Stimulated activated CD4-positive, alpha-beta T cell treated with anti-CD3 and anti-CD28 coated beads, Interleukin-12 subunit alpha, Interleukin-12 subunit beta, amount 100 ng/mL, for 4 hours (primary cell): ENCODE measurements around the gene HORMAD2.
"Not testable (repeated sequence)": the region's sequence is repeated elsewhere in the genome, so short reads cannot be mapped to it uniquely, and the experiment has no call there.

Source experiments
- DNase-seq: peaks from one replicate; pipeline ENCODE4 v3.0.0-alpha.2; 2020

Gene HORMAD2

DNA sequence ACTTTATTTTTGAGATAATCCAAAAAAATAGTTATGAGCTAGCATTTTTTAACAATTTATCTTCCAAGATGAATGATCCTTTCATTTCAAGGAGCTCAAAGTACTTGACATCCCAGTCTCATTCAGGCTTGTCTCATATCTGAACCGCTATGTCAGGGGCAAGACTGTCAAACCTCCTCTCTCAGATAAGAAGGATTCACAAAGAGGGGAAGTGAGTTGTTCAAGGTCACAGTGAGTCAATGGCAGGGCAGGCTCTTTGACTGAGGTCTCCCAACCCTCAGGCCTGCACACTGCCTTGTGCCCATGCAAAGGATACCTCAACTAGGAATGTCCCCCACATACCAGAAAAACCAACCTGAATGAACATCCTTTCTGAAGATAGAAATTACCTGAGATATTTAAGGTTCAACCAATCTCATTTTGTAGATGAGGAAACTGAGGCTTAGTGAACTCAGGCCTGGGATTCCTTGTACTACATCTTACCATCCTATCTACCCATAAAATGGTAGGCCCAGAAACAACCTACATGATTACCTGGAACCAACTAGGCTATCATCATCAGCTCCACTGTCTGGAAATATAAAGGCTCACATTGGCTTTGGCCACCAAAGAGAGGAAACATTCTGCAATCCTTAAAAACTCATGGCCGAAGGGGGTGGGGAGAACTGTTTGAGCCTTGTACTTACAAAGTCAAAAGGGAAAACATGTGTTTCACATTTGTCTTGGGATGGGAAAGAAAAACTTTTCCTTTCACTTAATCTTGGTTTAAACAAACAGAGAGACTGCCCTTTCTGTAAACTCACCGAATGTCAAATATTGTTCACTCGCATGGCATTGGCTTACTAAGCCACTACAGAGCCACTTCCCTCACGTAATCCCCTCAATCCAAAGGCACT lies 115.2 kb downstream of the HORMAD2 start:
- no peak for DNase-seq

DNA sequence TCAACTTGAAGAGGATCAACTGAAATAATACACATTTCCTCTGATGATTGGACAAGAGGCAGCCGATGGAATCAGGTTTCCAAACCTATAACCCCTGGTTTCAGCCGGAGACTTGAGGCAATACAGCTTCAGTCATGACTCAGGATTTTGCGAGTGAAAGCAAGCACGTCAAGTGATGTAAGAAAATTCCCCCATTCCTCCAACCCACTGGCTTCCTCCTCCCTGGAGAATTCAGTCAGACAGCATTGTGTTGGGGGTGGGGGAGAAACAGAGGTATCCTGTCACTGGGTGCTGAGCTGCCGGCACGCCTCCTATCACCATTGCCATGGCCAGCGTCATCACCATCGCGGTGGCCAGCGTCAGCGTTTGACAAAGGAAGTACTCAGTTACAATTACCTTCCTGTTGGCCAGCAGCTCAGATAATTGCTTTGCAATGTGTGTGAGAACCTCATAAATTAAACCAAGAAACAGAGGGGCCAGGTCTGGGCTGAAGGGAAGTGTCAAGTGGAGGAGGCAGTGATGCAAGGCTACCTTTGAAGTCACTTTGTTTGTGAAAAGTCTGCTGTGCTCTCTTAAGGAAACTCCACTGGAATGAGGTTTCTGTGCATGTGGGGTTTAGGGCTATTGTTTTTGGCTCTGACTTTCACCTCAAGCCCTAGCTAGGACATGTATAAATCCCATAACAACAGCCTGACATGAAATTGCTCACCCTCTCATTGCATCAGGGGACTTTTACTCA lies 116.0 kb downstream of the HORMAD2 start:
- DNase-seq = peak; percentile 45

DNA sequence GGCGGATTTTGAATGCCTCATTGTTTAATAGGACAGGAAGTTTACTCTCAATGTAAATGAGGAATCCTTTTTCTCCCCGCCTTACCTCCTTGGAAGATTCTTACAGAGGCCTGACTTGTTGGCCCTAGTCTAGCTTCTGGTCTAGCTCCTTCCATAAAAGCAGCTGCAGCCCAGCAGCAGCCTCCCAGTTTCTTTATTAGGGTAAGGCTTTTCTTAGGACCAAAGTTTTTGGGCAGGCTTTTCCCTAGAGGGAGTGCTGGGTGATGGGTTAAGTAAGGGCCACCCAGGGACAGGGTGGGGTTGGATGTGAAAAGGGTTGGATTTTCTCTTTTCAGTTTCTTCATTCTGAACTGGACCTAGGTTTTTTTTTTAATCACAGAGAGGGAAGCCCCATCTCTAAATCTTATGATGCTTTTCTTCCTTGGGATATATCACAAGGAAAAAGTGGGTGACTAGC lies 116.6 kb downstream of the HORMAD2 start:
- no peak for DNase-seq

- DNase-seq = no peak
Measured at GRCh38 chr22:30197389-30197788, 117.1 kb downstream of the HORMAD2 start.

DNA sequence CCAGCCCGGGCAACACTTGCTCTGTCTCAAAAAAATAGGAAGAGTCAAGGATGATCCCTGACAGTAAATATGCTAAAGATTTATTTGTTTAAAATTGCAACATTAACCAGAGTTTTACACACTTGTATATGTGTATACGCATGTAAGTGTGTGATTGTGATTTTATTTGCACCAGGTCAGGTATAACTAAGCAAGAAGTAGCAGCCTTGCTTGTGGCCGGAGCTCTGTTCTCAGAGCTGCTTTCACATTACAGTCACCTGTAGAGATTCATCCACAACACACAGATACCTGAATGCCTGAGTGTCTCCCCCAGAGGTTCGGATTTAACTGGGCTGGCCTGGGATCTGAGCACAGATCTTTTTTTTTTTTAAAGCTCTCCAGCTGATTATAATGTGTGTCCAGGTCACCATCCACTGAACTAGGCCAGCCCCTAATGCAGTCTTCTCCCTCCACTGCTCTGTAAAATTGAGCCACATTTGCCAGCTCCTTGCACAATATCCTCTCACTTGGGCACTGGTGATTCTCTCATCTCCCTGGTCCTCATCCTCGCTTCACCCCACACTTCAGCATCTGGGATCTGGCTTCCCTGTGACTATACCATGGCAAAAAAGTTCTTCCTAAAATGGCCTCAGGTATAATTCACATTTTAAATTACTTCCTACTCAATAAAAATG lies 118.0 kb downstream of the HORMAD2 start:
- DNase-seq = no peak

- DNase-seq = no peak
Measured at GRCh38 chr22:30198921-30199320, 118.7 kb downstream of the HORMAD2 start.

DNA sequence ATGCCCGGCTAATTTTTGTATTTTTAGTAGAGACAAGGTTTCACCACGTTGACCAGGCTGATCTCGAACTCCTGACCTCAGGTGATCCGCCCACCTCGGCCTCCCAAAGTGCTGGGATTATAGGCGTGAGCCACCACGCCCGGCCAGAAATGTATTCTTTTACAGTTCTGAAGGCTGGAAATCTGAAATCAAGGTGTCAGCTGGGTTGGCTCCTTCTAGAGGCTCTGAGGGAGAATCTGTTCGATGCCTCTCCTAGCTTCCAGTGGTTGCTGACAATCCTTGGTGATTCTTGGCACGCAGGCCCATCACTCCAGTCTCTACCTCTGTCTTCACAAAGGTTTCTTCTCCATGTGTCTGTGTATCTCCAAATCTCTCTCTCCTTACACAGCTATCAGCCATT lies 120.6 kb downstream of the HORMAD2 start:
- not testable (repeated sequence) for DNase-seq

- no peak for DNase-seq
Measured at GRCh38 chr22:30201945-30202344, 121.7 kb downstream of the HORMAD2 start.

DNA sequence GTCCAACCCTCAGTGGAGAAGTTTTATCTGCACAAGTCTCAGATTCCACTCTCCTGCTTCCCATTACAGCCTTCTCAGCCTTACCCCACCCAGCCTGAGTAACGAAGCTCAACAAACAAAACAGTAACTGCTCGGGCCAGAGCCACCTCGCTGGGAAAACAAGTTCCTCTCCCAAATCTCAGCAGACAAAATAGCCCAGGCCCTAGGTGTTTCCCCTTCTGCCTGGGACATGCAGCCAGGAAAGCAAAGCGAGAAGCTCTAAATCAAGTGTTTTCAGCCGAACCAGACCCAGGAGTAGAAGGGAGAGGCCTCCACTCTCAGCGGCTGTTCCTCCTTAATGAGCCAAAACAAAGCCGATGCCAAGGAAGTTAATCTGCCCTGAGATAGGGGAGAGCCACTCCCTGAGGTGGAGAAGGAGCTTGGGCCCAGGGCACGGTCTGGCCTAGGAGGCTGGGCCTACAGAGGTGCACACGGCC lies 122.3 kb downstream of the HORMAD2 start:
- DNase-seq = no peak

DNA sequence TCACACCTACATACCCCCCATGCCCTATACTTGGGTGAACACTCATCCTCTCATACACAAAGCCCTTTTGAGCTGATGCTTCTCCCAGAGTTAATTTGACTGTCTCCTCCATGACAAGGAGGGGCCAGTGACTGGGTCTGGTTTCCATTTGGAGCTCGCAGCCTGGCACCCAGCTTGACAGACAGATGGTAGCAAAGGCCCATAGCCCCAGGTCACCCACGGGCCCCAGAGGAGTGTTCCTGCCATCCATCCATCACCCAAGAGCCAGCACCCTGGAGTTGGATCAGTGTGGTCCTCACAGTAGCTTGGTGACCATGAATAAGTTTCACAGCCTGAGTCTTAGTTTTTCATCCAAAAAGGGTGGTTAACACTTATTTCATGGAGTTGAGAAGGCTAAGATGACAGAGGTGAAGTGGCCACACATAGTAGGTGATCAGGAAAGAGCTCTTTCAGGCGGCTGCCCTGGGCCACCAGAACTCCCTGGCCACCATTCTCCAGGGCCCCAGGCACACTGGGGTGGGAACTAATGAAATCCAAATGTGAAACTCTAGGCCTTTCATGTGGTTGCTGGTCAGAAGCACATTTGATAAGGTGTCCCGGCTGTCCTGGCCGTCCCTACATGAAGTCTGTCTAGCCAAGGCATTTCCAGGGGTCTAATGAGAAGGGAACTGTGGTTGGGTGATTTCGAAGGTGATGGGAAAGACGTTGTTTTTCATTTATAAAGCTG lies 123.9 kb downstream of the HORMAD2 start:
- DNase-seq = no peak

DNA sequence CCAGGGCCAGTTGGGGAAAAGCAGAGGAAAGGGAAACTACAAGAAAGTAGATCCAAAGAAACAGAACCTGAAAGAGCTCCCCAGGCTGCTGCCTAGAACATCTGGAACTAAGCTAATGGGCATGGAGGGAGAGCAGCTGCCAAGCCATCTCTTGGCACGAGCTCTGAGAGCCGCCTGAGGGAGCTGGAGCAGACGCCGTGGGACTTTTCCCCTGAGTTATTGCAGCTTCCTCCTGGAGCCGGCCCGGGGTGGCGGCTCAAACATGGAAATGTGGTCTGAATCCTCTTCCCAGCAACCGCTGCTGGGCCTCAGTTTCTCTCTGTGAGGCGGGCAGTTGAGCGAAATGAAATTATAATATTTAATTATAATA lies 124.5 kb downstream of the HORMAD2 start:
- DNase-seq = no peak

DNA sequence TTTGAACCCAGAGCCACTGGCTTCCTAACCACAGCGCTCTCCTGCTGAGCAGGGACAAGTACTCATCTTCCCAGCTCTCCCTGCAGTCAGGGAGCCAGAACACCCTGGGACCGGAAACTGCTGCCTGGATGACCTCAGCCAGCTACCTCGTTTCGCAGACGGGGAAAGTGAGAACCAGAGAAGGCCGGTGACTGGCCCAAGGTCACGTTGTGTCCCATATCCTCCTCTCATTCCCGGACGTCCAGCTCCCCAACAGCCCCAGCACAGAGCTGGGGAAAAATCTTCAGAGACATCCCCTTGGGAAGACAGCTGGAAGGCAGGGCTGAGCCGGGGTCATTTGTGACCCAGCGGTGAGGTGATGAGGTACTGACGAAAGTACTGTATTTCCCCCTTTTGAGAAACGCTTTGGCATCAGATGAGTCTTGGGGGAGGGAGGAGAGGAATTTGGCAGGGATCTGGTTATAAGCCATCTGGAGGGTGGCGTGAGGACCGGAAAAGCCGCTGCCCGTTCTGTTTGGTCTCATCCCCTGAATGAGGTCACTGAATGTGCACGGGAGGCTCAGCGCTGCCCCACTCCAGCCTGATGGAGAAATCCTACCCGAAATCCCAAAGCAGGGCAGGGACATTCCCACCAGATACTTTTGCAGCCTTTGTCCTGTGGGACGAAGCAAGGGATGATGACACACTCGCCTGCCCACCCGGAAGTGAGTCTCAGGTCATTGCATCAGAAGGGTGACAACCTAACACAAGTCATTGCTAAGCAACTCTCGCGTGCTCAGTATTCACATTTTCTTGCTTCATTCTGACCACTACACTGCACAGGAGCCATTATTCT lies 125.2 kb downstream of the HORMAD2 start:
- DNase-seq = no peak

- no peak for DNase-seq
Measured at GRCh38 chr22:30206944-30207343, 126.7 kb downstream of the HORMAD2 start.

- DNase-seq = no peak
Measured at GRCh38 chr22:30208631-30209603, 128.7 kb downstream of the HORMAD2 start.

DNA sequence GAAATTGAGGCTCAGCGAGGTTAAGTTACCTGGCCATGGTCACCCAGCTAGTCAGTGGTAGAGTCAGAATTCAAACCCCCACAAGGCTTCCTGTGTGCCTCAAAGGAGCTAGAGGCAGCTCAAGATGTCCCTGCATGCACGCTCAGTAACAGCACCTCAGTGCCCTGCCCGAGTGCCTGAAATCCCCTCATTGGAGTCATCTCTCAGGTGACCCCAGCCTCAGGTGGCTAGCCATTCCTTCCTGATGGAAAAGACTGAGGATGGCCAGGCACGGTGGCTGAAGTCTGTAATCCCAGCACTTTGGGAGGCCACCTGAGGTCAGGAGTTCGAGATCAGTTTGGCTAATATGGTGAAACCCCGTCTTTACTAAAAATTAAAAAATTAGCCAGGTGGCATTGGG lies 129.4 kb downstream of the HORMAD2 start:
- no peak for DNase-seq

DNA sequence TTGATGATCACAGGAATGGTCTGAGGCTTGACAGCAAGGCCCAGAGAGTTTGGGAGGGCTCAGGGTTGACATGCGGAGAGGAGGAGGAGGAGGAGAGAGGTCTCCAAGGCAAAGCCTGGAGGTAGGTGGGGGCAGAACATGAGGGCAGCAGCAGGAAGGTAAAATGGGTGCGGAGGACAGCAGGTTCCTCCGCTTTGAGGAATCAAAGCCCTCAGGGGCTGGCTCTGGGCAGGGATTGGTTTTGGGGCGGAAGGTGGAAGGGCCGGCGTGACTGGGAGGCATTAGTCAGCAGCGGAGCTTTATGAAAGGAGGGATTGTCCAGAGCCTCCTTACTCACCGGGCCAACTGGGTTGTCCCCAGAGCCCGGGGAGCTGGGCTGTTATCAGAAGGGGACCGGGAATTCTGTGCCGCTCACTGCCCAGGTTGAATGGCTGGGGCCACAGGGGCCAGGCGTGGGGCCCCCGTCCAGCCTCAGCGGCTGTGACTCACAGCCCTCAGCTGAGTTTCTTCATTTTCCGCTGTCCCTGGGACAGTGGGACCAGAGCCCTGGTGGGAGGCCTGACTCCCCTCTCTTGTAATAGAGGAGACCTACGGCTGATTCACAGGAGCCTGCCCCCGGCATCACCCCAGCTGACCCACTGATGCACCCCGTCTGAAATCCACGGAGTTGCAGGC lies 130.1 kb downstream of the HORMAD2 start:
- no peak for DNase-seq

DNA sequence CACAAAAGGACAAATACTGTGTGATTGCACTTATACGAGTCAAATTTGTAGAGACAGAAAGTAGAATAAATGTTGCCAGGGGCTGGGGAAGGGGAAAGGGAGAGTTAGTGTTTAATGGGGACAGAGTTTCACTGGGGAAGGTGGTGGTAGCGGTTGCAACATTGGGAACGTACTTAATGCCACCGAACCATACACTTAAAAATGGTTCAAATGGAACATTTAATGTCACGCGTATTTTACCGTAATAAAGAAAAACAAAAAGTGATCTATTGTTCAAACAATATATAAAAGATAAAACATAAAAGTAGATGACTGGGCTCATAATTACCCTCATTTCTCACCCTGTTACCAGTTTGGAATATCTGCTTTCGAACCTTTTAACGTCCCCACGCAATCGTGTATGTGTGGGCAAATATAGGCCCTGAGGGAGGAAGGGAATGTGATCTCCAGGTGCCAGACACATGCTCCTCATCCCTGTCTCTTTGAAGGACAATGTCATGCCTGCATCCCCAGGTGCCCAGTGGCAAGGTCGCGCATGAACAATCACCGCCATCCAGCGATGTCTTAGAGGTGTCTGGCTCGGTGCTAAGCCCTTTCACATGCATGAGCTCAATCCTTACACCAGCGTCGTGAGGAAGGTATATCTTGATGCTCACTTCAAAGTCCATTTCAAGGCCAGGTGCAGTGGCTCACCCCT lies 131.0 kb downstream of the HORMAD2 start:
- DNase-seq = no peak

- no peak for DNase-seq
Measured at GRCh38 chr22:30212363-30212995, 132.2 kb downstream of the HORMAD2 start.

DNA sequence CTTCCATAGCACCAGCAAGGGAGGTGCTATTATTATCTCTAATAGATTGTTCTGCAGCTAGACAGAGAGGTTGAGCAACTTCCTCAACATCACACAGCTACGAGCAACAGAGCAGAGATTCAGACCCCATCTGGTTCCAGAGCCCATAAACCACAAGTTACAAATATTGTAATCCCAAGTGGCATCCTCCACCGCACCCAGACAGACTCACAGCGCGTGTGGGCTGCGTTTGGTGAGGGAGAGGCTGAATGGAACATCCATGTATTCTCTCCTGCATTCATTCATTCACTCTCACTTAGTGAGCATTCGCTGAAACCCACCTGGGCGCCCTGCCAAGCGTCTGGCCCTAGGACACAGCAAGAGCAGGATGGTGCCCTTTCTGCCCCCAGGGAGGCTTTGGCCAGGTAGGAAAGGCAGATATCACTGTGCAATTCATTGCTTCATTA lies 132.8 kb downstream of the HORMAD2 start:
- no peak for DNase-seq
